GM12873 (cell line): ENCODE results near the gene WDR82.
A peak's percentile ranks its signal among the peaks of the same experiment; 100 is the strongest.

Experiments
- TF ChIP-seq, protein P1 (sequence below): IDR thresholded peaks from 2 replicates; pipeline ENCODE4 v1.5.1; 2012; ENCODE audit warnings: low read depth, mild to moderate bottlenecking, moderate library complexity, low read length, control low read depth; ENCODE audit not compliant: insufficient read depth; ENCODE audit errors: missing control alignments

WDR82 gene

GRCh38 chr3:52279596-52279995 is 1.1 kb upstream of the WDR82 start:
- TF ChIP-seq, protein P1, sequence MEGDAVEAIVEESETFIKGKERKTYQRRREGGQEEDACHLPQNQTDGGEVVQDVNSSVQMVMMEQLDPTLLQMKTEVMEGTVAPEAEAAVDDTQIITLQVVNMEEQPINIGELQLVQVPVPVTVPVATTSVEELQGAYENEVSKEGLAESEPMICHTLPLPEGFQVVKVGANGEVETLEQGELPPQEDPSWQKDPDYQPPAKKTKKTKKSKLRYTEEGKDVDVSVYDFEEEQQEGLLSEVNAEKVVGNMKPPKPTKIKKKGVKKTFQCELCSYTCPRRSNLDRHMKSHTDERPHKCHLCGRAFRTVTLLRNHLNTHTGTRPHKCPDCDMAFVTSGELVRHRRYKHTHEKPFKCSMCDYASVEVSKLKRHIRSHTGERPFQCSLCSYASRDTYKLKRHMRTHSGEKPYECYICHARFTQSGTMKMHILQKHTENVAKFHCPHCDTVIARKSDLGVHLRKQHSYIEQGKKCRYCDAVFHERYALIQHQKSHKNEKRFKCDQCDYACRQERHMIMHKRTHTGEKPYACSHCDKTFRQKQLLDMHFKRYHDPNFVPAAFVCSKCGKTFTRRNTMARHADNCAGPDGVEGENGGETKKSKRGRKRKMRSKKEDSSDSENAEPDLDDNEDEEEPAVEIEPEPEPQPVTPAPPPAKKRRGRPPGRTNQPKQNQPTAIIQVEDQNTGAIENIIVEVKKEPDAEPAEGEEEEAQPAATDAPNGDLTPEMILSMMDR, result no peak

GRCh38 chr3:52277972-52278509 is 408 bp downstream of the WDR82 start:
- TF ChIP-seq, protein P1, result peak; percentile 47

DNA sequence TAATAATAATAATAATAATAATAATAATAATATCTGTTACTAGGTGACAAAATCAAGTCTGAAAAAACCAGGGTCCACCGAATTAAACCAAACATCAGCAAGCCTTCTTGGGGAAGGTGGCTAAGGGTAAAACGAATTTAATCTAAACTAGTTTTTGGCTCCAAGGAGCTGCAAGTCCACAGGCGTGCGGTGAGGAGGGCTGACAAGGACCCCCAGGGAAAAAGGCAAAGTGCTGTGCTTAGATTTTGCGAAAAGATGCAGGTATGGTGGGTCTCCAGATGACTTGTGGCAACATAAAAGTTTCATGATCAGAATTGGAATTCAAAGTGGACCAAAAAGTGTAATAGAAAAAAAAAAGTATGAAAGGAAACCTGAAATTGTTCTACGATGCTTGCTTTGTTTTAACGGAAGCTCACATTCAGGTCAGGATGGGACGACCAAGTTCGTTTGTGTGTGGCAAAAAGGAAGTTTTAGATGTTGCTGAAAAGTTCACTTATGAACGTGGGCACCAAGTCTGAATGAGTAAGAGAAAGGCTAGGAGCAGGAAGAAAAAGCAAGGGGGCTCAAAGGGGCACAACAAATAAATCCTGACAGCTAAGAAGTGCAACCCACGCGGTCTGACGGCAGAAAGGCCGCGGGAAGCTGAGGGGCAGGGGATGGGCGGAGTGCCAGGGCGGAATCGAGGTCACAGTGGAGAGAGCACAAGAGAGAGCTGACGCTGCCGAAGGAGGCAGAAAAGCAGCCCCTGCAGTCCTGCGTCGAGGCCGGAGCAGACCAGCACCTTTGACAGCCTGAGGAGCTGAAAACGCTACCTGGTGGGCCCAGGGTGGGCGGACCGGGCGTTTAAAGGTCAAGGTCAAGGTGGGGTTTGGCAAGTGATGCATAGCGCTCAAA is 1.1 kb downstream of the WDR82 start:
- TF ChIP-seq, protein P1, result no peak

GRCh38 chr3:52272831-52273230 is 5.6 kb downstream of the WDR82 start:
- TF ChIP-seq, protein P1, result no peak

DNA sequence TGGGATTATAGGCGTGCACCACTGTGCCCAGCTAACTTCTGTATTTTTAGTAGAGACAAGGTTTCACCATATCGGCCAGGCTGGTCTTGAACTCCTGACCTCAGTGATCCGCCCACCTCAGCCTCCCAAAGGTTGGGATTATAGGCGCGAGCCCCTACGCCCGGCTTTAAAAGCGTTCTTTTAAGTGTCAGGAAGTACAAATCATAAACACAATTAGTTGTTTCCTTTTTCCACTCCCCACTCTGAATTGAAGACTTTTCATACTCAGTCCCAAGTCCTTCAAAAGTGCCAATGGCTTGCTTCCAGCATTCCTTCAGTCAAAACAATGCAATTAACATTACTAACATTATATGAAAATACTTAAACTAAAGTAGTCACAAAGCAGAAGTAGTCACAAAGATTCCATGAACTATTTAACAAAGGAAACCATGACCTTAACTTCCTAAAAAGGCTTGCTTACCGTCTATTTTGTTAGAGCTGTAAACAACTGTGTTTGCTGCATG is 8.1 kb downstream of the WDR82 start:
- TF ChIP-seq, protein P1, result no peak

GRCh38 chr3:52269776-52270175 is 8.7 kb downstream of the WDR82 start:
- TF ChIP-seq, protein P1, result no peak

GRCh38 chr3:52268036-52268435 is 10.4 kb downstream of the WDR82 start:
- TF ChIP-seq, protein P1, result no peak
